Bone marrow (tissue), 2 donors: ENCODE measurements around the gene EYA4.

Experiments used
- DNase-seq, 2 donors: peaks; one replicate each; lab custom pipeline; 2025; lab: John Stamatoyannopoulos, UW

EYA4 gene

GRCh38 chr6:133456944-133457343, 215.8 kb downstream of the EYA4 start:
- no peak for DNase-seq

GRCh38 chr6:133460101-133460500, 218.9 kb downstream of the EYA4 start:
- no peak for DNase-seq

- no peak for DNase-seq
Measured at GRCh38 chr6:133463790-133464189, 222.6 kb downstream of the EYA4 start.

GRCh38 chr6:133466680-133467079, 225.5 kb downstream of the EYA4 start:
- DNase-seq: no peak

- DNase-seq: no peak
Measured at GRCh38 chr6:133467231-133467981, 226.2 kb downstream of the EYA4 start.

GRCh38 chr6:133467982-133468380, 226.8 kb downstream of the EYA4 start:
- no peak for DNase-seq

GRCh38 chr6:133468591-133468990, 227.4 kb downstream of the EYA4 start:
- no peak for DNase-seq

- no peak for DNase-seq
Measured at GRCh38 chr6:133474516-133474915, 233.4 kb downstream of the EYA4 start.

GRCh38 chr6:133478673-133479072, 237.5 kb downstream of the EYA4 start:
- no peak for DNase-seq

GRCh38 chr6:133487174-133487573, 246.0 kb downstream of the EYA4 start:
- DNase-seq: no peak

GRCh38 chr6:133495205-133495903, 254.2 kb downstream of the EYA4 start:
- DNase-seq: no peak

GRCh38 chr6:133499662-133500061, 258.5 kb downstream of the EYA4 start:
- DNase-seq: no peak

- DNase-seq: no peak
Measured at GRCh38 chr6:133501675-133502270, 260.6 kb downstream of the EYA4 start.

- no peak for DNase-seq
Measured at GRCh38 chr6:133502441-133503335, 261.5 kb downstream of the EYA4 start.

GRCh38 chr6:133503336-133503729, 262.2 kb downstream of the EYA4 start:
- DNase-seq: no peak

- no peak for DNase-seq
Measured at GRCh38 chr6:133504158-133504557, 263.0 kb downstream of the EYA4 start.

- DNase-seq: no peak
Measured at GRCh38 chr6:133504761-133505160, 263.6 kb downstream of the EYA4 start.

GRCh38 chr6:133505681-133506080, 264.5 kb downstream of the EYA4 start:
- DNase-seq: no peak

- DNase-seq: peak in 1 of 2 donors; percentile 11
Measured at GRCh38 chr6:133512410-133513016, 271.4 kb downstream of the EYA4 start.

- no peak for DNase-seq
Measured at GRCh38 chr6:133523816-133524215, 282.7 kb downstream of the EYA4 start.

GRCh38 chr6:133526436-133526835, 285.3 kb downstream of the EYA4 start:
- no peak for DNase-seq

- no peak for DNase-seq
Measured at GRCh38 chr6:133528566-133528965, 287.4 kb downstream of the EYA4 start.
